ENCODE data around the gene AFAP1L1.

AFAP1L1 gene

GRCh38 chr5:149271716-149272563 is at the start of gene AFAP1L1:
TSS of gene AFAP1L1 (plus strand) at chr5:149271859. CDS start at chr5:149271969, 110 bp downstream.
- peak; percentile 60 for DNase-seq (ENCODE audit: low read depth)

- DNase-seq (ENCODE audit: low read depth): peak; percentile 20
These were observed 48.4 kb upstream of the AFAP1L1 start for GRCh38 chr5:149223081-149223848.

GRCh38 chr5:149224282-149224681 is 47.4 kb upstream of the AFAP1L1 start:
- no peak for DNase-seq (ENCODE audit: low read depth)

- peak; percentile 71 for DNase-seq (ENCODE audit: low read depth)
These were observed 44.4 kb upstream of the AFAP1L1 start for GRCh38 chr5:149227168-149227826.

- peak; percentile 90 for DNase-seq (ENCODE audit: low read depth)
These were observed 42.9 kb upstream of the AFAP1L1 start for GRCh38 chr5:149228618-149229297.

- DNase-seq (ENCODE audit: low read depth): no peak
These were observed 42.2 kb upstream of the AFAP1L1 start for GRCh38 chr5:149229298-149229937.

- DNase-seq (ENCODE audit: low read depth): no peak
These were observed 35.8 kb upstream of the AFAP1L1 start for GRCh38 chr5:149235841-149236240.

- no peak for DNase-seq (ENCODE audit: low read depth)
These were observed 34.0 kb upstream of the AFAP1L1 start for GRCh38 chr5:149237662-149238061.

GRCh38 chr5:149238540-149238939 is 33.1 kb upstream of the AFAP1L1 start:
- no peak for DNase-seq (ENCODE audit: low read depth)

GRCh38 chr5:149239917-149240316 is 31.7 kb upstream of the AFAP1L1 start:
- DNase-seq (ENCODE audit: low read depth): no peak

GRCh38 chr5:149240354-149240998 is 31.2 kb upstream of the AFAP1L1 start:
- no peak for DNase-seq (ENCODE audit: low read depth)

GRCh38 chr5:149242339-149242738 is 29.3 kb upstream of the AFAP1L1 start:
- DNase-seq (ENCODE audit: low read depth): no peak

- no peak for DNase-seq (ENCODE audit: low read depth)
These were observed 24.8 kb upstream of the AFAP1L1 start for GRCh38 chr5:149246906-149247305.

GRCh38 chr5:149247726-149248125 is 23.9 kb upstream of the AFAP1L1 start:
- DNase-seq (ENCODE audit: low read depth): no peak

- no peak for DNase-seq (ENCODE audit: low read depth)
These were observed 20.1 kb upstream of the AFAP1L1 start for GRCh38 chr5:149251546-149251945.

- no peak for DNase-seq (ENCODE audit: low read depth)
These were observed 17.2 kb upstream of the AFAP1L1 start for GRCh38 chr5:149254506-149254905.

- peak; percentile 60 for DNase-seq (ENCODE audit: low read depth)
These were observed 15.2 kb upstream of the AFAP1L1 start for GRCh38 chr5:149256451-149256850.

- no peak for DNase-seq (ENCODE audit: low read depth)
These were observed 14.5 kb upstream of the AFAP1L1 start for GRCh38 chr5:149257131-149257530.

GRCh38 chr5:149257889-149258705 is 13.6 kb upstream of the AFAP1L1 start:
- DNase-seq (ENCODE audit: low read depth): peak; percentile 70

- no peak for DNase-seq (ENCODE audit: low read depth)
These were observed 10.9 kb upstream of the AFAP1L1 start for GRCh38 chr5:149260761-149261160.
